KBM-7 (cell line): ENCODE measurements around the gene KCNH5.
"Not testable (repeated sequence)": the region's sequence is repeated elsewhere in the genome, so short reads cannot be mapped to it uniquely, and the experiment has no call there.

Experiments used
- DNase-seq: peaks from one replicate; pipeline ENCODE4 v3.0.0-alpha.2; 2015
- in situ Hi-C: fragments of 300-500 bp; cut with MboI; formaldehyde crosslinking; loops from 2 replicates; pipeline ENCODE4 v1.14.3; 2020; ENCODE audit warnings: low sequenced_read_pairs, low pct_unique_long_range_greater_than_20kb, mixed read lengths

KCNH5 gene

GRCh38 chr14:62897771-62898170, 147.5 kb downstream of the KCNH5 start:
- in situ Hi-C loops: no loop called here
- no peak for DNase-seq

- in situ Hi-C loops: no loop called here
- DNase-seq: no peak
Measured at GRCh38 chr14:62896932-62897456, 148.3 kb downstream of the KCNH5 start.

GRCh38 chr14:62894736-62895135, 150.5 kb downstream of the KCNH5 start:
- in situ Hi-C loops: no loop called here

GRCh38 chr14:62889364-62889763, 155.9 kb downstream of the KCNH5 start:
- DNase-seq: no peak
- in situ Hi-C loops: no loop called here

More at GRCh38 chr14:62894736-62895135, 150.5 kb downstream of the KCNH5 start:
- no peak for DNase-seq

GRCh38 chr14:62886461-62886860, 158.8 kb downstream of the KCNH5 start:
- in situ Hi-C loops: no loop called here
- no peak for DNase-seq

- in situ Hi-C loops: no loop called here
- no peak for DNase-seq
Measured at GRCh38 chr14:62885451-62885850, 159.8 kb downstream of the KCNH5 start.

GRCh38 chr14:62882967-62883366, 162.3 kb downstream of the KCNH5 start:
- in situ Hi-C loops: no loop called here
- DNase-seq: no peak

GRCh38 chr14:62866376-62866775, 178.9 kb downstream of the KCNH5 start:
- in situ Hi-C loops: no loop called here
- DNase-seq: no peak

- DNase-seq: no peak
- in situ Hi-C loops: no loop called here
Measured at GRCh38 chr14:62864588-62864987, 180.7 kb downstream of the KCNH5 start.

GRCh38 chr14:62858011-62858410, 187.2 kb downstream of the KCNH5 start:
- DNase-seq, in situ Hi-C loops: not testable (repeated sequence)

- in situ Hi-C loops: no loop called here
- DNase-seq: no peak
Measured at GRCh38 chr14:62854951-62855350, 190.3 kb downstream of the KCNH5 start.

- no peak for DNase-seq
- in situ Hi-C loops: no loop called here
Measured at GRCh38 chr14:62847168-62847567, 198.1 kb downstream of the KCNH5 start.

GRCh38 chr14:62844546-62844945, 200.7 kb downstream of the KCNH5 start:
- in situ Hi-C loops: no loop called here
- DNase-seq: no peak

GRCh38 chr14:62824086-62824485, 221.2 kb downstream of the KCNH5 start:
- in situ Hi-C loops: no loop called here
- no peak for DNase-seq

- in situ Hi-C loops: no loop called here
- no peak for DNase-seq
Measured at GRCh38 chr14:62819931-62820330, 225.3 kb downstream of the KCNH5 start.

- in situ Hi-C loops: no loop called here
- DNase-seq: no peak
Measured at GRCh38 chr14:62807636-62808035, 237.6 kb downstream of the KCNH5 start.

- in situ Hi-C loops: no loop called here
- DNase-seq: no peak
Measured at GRCh38 chr14:62800577-62800976, 244.7 kb downstream of the KCNH5 start.

GRCh38 chr14:62796431-62796830, 248.8 kb downstream of the KCNH5 start:
- no peak for DNase-seq
- in situ Hi-C loops: no loop called here

GRCh38 chr14:62792578-62792977, 252.7 kb downstream of the KCNH5 start:
- in situ Hi-C loops: no loop called here
- no peak for DNase-seq

GRCh38 chr14:62781328-62781727, 263.9 kb downstream of the KCNH5 start:
- in situ Hi-C loops, DNase-seq: not testable (repeated sequence)

GRCh38 chr14:62778852-62779251, 266.4 kb downstream of the KCNH5 start:
- in situ Hi-C loops: no loop called here
- DNase-seq: no peak

GRCh38 chr14:62778310-62778709, 266.9 kb downstream of the KCNH5 start:
- in situ Hi-C loops: no loop called here
- DNase-seq: no peak
